ENCODE measurements around the gene PDE8B.

PDE8B gene

GRCh38 chr5:77200663-77201062, 9.8 kb upstream of the PDE8B start:
- no peak overlapping the region for H3K4me2 ChIP-seq (ENCODE audit: low read length)
- H3K79me2 ChIP-seq (ENCODE audit: low read length): no peaks in the 10 kb centered on the region
- no peaks in the 10 kb centered on the region for H3K4me1 ChIP-seq (ENCODE audit: low read length)
- no peak overlapping the region for H3K27ac ChIP-seq (ENCODE audit: low read length)
- no peaks in the 10 kb centered on the region for H3K27me3 ChIP-seq (ENCODE audit: low read depth, low read length)
- H3K9me3 ChIP-seq (ENCODE audit: insufficient read depth, low read length): no peaks in the 10 kb centered on the region
- H3K4me3 ChIP-seq (ENCODE audit: low read length): no peak overlapping the region
- H3K9ac ChIP-seq (ENCODE audit: low read length): no peak overlapping the region
- TF ChIP-seq CTCF (IDR thresholded peaks at IDR 0.05; ENCODE audit: low read depth, low read length): no peak
- TF ChIP-seq EZH2phosphoT487 (IDR thresholded peaks at IDR 0.05; ENCODE audit: low read depth): no peak
- H2AFZ ChIP-seq (ENCODE audit: low read depth, low read length): no peak overlapping the region
- no peaks in the 10 kb centered on the region for H3K36me3 ChIP-seq (replicated peaks; ENCODE audit: low read depth, low read length)
- no peaks in the 10 kb centered on the region for H4K20me1 ChIP-seq (ENCODE audit: insufficient read depth, low read length)

- Histone ChIP-seq H3K27ac (ENCODE audit: low read length) (no peak overlapping the region), H3K9ac (ENCODE audit: low read length) (no peak overlapping the region), H3K79me2 (ENCODE audit: low read length) (no peaks in the 10 kb centered on the region), H3K36me3 (replicated peaks; ENCODE audit: low read depth, low read length) (no peaks in the 10 kb centered on the region), H3K27me3 (ENCODE audit: low read depth, low read length) (no peaks in the 10 kb centered on the region), H4K20me1 (ENCODE audit: insufficient read depth, low read length) (no peaks in the 10 kb centered on the region), H3K4me3 (ENCODE audit: low read length) (no peak overlapping the region), H3K4me2 (ENCODE audit: low read length) (no peak overlapping the region), H2AFZ (ENCODE audit: low read depth, low read length) (no peak overlapping the region), H3K9me3 (ENCODE audit: insufficient read depth, low read length) (no peaks in the 10 kb centered on the region), H3K4me1 (ENCODE audit: low read length) (no peaks in the 10 kb centered on the region)
- TF ChIP-seq CTCF (IDR thresholded peaks at IDR 0.05; ENCODE audit: low read depth, low read length) (no peak), EZH2phosphoT487 (IDR thresholded peaks at IDR 0.05; ENCODE audit: low read depth) (no peak)
Measured at GRCh38 chr5:77202145-77202544, 8.3 kb upstream of the PDE8B start.

- no peak for TF ChIP-seq EZH2phosphoT487 (IDR thresholded peaks at IDR 0.05; ENCODE audit: low read depth)
- no peak for TF ChIP-seq CTCF (IDR thresholded peaks at IDR 0.05; ENCODE audit: low read depth, low read length)
- Histone ChIP-seq H3K27ac (ENCODE audit: low read length) (no peak overlapping the region), H3K9ac (ENCODE audit: low read length) (no peak overlapping the region), H4K20me1 (ENCODE audit: insufficient read depth, low read length) (no peaks in the 10 kb centered on the region), H3K4me3 (ENCODE audit: low read length) (no peak overlapping the region), H3K79me2 (ENCODE audit: low read length) (no peaks in the 10 kb centered on the region), H3K27me3 (ENCODE audit: low read depth, low read length) (peaks cover 7% of the 10 kb centered on the region), H3K36me3 (replicated peaks; ENCODE audit: low read depth, low read length) (no peaks in the 10 kb centered on the region), H3K4me1 (ENCODE audit: low read length) (no peaks in the 10 kb centered on the region), H2AFZ (ENCODE audit: low read depth, low read length) (no peak overlapping the region), H3K4me2 (ENCODE audit: low read length) (no peak overlapping the region), H3K9me3 (ENCODE audit: insufficient read depth, low read length) (no peaks in the 10 kb centered on the region)
Measured at GRCh38 chr5:77204967-77205366, 5.5 kb upstream of the PDE8B start.

GRCh38 chr5:77208507-77209163, 1.8 kb upstream of the PDE8B start:
- H3K27me3 ChIP-seq (ENCODE audit: low read depth, low read length): peaks cover 8% of the 10 kb centered on the region
- TF ChIP-seq EZH2phosphoT487 (IDR thresholded peaks at IDR 0.05; ENCODE audit: low read depth) (no peak), CTCF (IDR thresholded peaks at IDR 0.05; ENCODE audit: low read depth, low read length) (no peak)

More at GRCh38 chr5:77208507-77209163, 1.8 kb upstream of the PDE8B start:
- Histone ChIP-seq H3K79me2 (ENCODE audit: low read length) (no peaks in the 10 kb centered on the region), H3K27ac (ENCODE audit: low read length) (no peak overlapping the region), H3K36me3 (replicated peaks; ENCODE audit: low read depth, low read length) (no peaks in the 10 kb centered on the region), H3K4me2 (ENCODE audit: low read length) (no peak overlapping the region), H3K4me1 (ENCODE audit: low read length) (no peaks in the 10 kb centered on the region), H3K9me3 (ENCODE audit: insufficient read depth, low read length) (no peaks in the 10 kb centered on the region), H4K20me1 (ENCODE audit: insufficient read depth, low read length) (no peaks in the 10 kb centered on the region), H3K9ac (ENCODE audit: low read length) (no peak overlapping the region), H3K4me3 (ENCODE audit: low read length) (no peak overlapping the region), H2AFZ (ENCODE audit: low read depth, low read length) (no peak overlapping the region)
